ENCODE measurements around the gene NTNG2.

The NTNG2 gene

DNA sequence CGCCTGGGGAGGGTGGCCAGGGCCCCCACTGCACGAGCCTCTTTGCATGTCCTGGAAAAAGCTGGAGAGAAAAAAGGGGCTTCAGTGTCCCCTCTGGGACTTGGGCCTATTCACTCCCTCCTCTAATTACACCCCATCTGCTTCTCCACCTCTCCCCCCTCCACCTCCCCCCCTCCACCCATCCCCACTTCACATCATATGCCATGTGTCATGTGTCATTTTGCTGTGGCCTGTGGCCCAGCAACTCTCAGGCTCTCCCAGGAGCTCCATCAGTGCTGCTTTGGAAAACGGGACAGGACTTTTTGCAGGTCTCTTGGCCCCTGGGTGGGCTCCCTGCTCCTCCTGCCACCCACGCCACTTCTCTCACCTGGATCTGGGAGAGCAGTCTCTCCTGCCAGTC is 68.7 kb downstream of the NTNG2 start:
- no peak overlapping the region for H2BK12ac ChIP-seq (ENCODE audit: low read length)
- peak overlapping the region; percentile 5 for H3K23ac ChIP-seq (ENCODE audit: low read depth, low read length, poor library complexity)
- peaks cover 4% of the 10 kb centered on the region for H3K79me1 ChIP-seq (ENCODE audit: low read depth, low read length)
- WGBS, 2 donors (ENCODE audit: extremely low coverage in 2 of 2, insufficient read length in 2 of 2, insufficient replicate concordance in 1 of 2), result no CpG with 5 or more reads among the region's 4 CpGs
- no peak overlapping the region for H4K91ac ChIP-seq (ENCODE audit: low read depth, low read length, poor library complexity)
- H3K27me3 ChIP-seq (ENCODE audit: control insufficient read depth in 3 of 3, insufficient read depth in 3 of 3, low read depth in 1 of 3, low read length in 3 of 3), result peaks cover 0 to 79% (median 2%) of the 10 kb centered on the region in 3 experiments
- no peak overlapping the region for H2BK15ac ChIP-seq (ENCODE audit: low read length)
- no peak overlapping the region for H3K4me3 ChIP-seq (ENCODE audit: low read length in 2 of 2)
- no peak overlapping the region for H2AFZ ChIP-seq (ENCODE audit: low read length)
- peak overlapping the region; percentile 68 for H3K18ac ChIP-seq (ENCODE audit: low read length)
- H3K9me3 ChIP-seq (replicated peaks in 1 of 2; ENCODE audit: control insufficient read depth in 2 of 2, insufficient read depth in 1 of 2, low read depth in 1 of 2, low read length in 2 of 2), result peaks cover 0 to 2% of the 10 kb centered on the region in 2 donors
- no peaks in the 10 kb centered on the region for H3K36me3 ChIP-seq (replicated peaks in 1 of 2; ENCODE audit: control insufficient read depth in 2 of 2, insufficient read depth in 2 of 2, low read length in 2 of 2)
- H4K8ac ChIP-seq (ENCODE audit: low read depth, low read length), result no peak overlapping the region
- no peak overlapping the region for H3K9ac ChIP-seq (ENCODE audit: low read depth, low read length, poor library complexity)
- peaks cover 0 to 2% of the 10 kb centered on the region in 2 donors for H3K4me1 ChIP-seq (ENCODE audit: control insufficient read depth in 2 of 2, insufficient read depth in 1 of 2, low read depth in 1 of 2, low read length in 2 of 2)
- no peak overlapping the region for H2BK5ac ChIP-seq (ENCODE audit: low read length)
- peak overlapping the region; percentile 74 for H2AK5ac ChIP-seq (ENCODE audit: low read depth, low read length)
- no peak overlapping the region for H3K4me2 ChIP-seq (ENCODE audit: insufficient read depth, low read length, poor library complexity, severe bottlenecking)
- H2BK120ac ChIP-seq (ENCODE audit: low read depth, low read length), result no peak overlapping the region
- H3K4ac ChIP-seq (ENCODE audit: low read length), result peak overlapping the region; percentile 44
- no peak overlapping the region for H3K14ac ChIP-seq (ENCODE audit: low read length)
- no peak for DNase-seq (ENCODE audit: low spot score)
- no peak overlapping the region for H3K27ac ChIP-seq (replicated peaks; ENCODE audit: low read length)

DNA sequence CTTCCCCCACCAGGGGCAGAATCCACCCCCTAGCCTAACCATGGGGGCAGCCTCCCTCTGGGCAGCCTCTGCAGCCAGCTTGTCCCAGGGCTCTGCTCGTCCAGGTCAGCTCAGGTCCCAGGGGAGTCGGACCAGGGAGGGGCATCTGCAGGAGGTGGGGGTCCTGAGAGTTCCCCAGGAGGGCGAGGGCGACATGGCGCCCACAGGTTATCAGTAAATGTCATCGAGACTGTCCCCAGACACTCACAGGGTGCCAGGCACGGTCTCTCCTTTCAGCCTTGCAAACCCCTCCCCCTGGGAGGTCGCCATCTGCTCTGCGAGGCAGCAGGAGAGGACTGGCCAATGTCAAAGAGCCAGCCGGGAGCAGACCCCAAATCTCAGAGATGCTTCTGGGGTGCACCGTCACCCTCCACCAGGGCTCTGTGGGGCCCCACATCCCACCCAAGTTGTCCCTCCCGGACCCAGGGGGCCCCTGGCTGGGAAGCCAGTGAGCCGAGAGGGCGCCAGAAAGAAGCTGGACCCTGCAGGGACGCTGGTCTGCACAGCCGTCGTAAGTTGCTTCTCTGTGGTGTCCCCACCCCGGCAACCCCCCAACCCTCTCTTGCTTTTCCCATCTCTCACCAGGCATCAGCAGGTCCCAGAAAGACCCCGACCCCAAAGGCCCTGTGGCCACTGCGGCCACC is 69.3 kb downstream of the NTNG2 start:
- Histone ChIP-seq H3K14ac (ENCODE audit: low read length) (no peak overlapping the region), H3K36me3 (replicated peaks in 1 of 2; ENCODE audit: control insufficient read depth in 2 of 2, insufficient read depth in 2 of 2, low read length in 2 of 2) (no peaks in the 10 kb centered on the region), H2BK120ac (ENCODE audit: low read depth, low read length) (no peak overlapping the region), H3K4ac (ENCODE audit: low read length) (peak overlapping the region; percentile 44), H3K79me1 (ENCODE audit: low read depth, low read length) (peaks cover 4% of the 10 kb centered on the region), H2AK5ac (ENCODE audit: low read depth, low read length) (peak overlapping the region; percentile 74), H3K4me3 (ENCODE audit: low read length in 2 of 2) (no peak overlapping the region), H3K18ac (ENCODE audit: low read length) (peak overlapping the region; percentile 68), H3K27me3 (ENCODE audit: control insufficient read depth in 3 of 3, insufficient read depth in 3 of 3, low read depth in 1 of 3, low read length in 3 of 3) (peaks cover 0 to 75% (median 2%) of the 10 kb centered on the region in 3 experiments), H3K23ac (ENCODE audit: low read depth, low read length, poor library complexity) (no peak overlapping the region), H2BK12ac (ENCODE audit: low read length) (no peak overlapping the region), H2BK15ac (ENCODE audit: low read length) (no peak overlapping the region), H3K9me3 (replicated peaks in 1 of 2; ENCODE audit: control insufficient read depth in 2 of 2, insufficient read depth in 1 of 2, low read depth in 1 of 2, low read length in 2 of 2) (peaks cover 0 to 2% of the 10 kb centered on the region in 2 donors), H4K91ac (ENCODE audit: low read depth, low read length, poor library complexity) (no peak overlapping the region), H4K8ac (ENCODE audit: low read depth, low read length) (no peak overlapping the region), H3K4me2 (ENCODE audit: insufficient read depth, low read length, poor library complexity, severe bottlenecking) (no peak overlapping the region), H2AFZ (ENCODE audit: low read length) (no peak overlapping the region), H2BK5ac (ENCODE audit: low read length) (no peak overlapping the region), H3K4me1 (ENCODE audit: control insufficient read depth in 2 of 2, insufficient read depth in 1 of 2, low read depth in 1 of 2, low read length in 2 of 2) (peaks cover 0 to 2% of the 10 kb centered on the region in 2 donors), H3K27ac (replicated peaks; ENCODE audit: low read length) (no peak overlapping the region), H3K9ac (ENCODE audit: low read depth, low read length, poor library complexity) (no peak overlapping the region)
- no CpG with 5 or more reads among the region's 20 CpGs for WGBS, 2 donors (ENCODE audit: extremely low coverage in 2 of 2, insufficient read length in 2 of 2, insufficient replicate concordance in 1 of 2)
- DNase-seq (ENCODE audit: low spot score), result no peak

DNA sequence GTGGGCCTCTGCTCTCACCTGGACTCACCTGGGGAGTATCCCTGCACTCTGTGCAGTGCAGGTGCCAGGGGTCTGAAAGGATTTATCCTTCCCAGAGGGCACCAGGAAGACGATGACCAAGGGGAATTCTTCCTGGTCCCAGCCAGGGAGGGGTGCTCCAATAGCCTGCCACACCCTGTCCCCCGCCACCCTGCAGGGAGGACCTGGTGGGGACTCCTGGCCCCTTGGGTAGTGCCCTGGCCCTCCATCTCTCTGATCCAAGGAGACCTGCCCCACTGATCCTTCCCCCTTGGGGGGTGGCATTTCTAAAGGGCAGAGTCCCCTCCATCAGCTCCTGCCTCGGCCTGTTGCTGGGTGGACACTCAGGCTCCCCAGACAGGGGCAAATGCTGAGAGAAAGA is 70.7 kb downstream of the NTNG2 start:
- H2AFZ ChIP-seq (ENCODE audit: low read length), result no peak overlapping the region
- no CpG with 5 or more reads among the region's 3 CpGs for WGBS, 2 donors (ENCODE audit: extremely low coverage in 2 of 2, insufficient read length in 2 of 2, insufficient replicate concordance in 1 of 2)
- H2BK12ac ChIP-seq (ENCODE audit: low read length), result no peak overlapping the region
- peaks cover 0 to 2% of the 10 kb centered on the region in 2 donors for H3K4me1 ChIP-seq (ENCODE audit: control insufficient read depth in 2 of 2, insufficient read depth in 1 of 2, low read depth in 1 of 2, low read length in 2 of 2)
- peaks cover 0 to 72% (median 2%) of the 10 kb centered on the region in 3 experiments for H3K27me3 ChIP-seq (ENCODE audit: control insufficient read depth in 3 of 3, insufficient read depth in 3 of 3, low read depth in 1 of 3, low read length in 3 of 3)
- H3K18ac ChIP-seq (ENCODE audit: low read length), result no peak overlapping the region
- H3K9ac ChIP-seq (ENCODE audit: low read depth, low read length, poor library complexity), result no peak overlapping the region
- peak overlapping the region; percentile 79 for H2BK15ac ChIP-seq (ENCODE audit: low read length)
- H3K23ac ChIP-seq (ENCODE audit: low read depth, low read length, poor library complexity), result no peak overlapping the region
- no peak overlapping the region for H2BK120ac ChIP-seq (ENCODE audit: low read depth, low read length)
- H2AK5ac ChIP-seq (ENCODE audit: low read depth, low read length), result no peak overlapping the region
- no peak overlapping the region for H3K14ac ChIP-seq (ENCODE audit: low read length)
- no peaks in the 10 kb centered on the region for H3K36me3 ChIP-seq (replicated peaks in 1 of 2; ENCODE audit: control insufficient read depth in 2 of 2, insufficient read depth in 2 of 2, low read length in 2 of 2)
- no peak overlapping the region for H3K4me2 ChIP-seq (ENCODE audit: insufficient read depth, low read length, poor library complexity, severe bottlenecking)
- H4K91ac ChIP-seq (ENCODE audit: low read depth, low read length, poor library complexity), result no peak overlapping the region
- no peaks in the 10 kb centered on the region for H3K9me3 ChIP-seq (replicated peaks in 1 of 2; ENCODE audit: control insufficient read depth in 2 of 2, insufficient read depth in 1 of 2, low read depth in 1 of 2, low read length in 2 of 2)
- peaks cover 4% of the 10 kb centered on the region for H3K79me1 ChIP-seq (ENCODE audit: low read depth, low read length)
- H3K4ac ChIP-seq (ENCODE audit: low read length), result no peak overlapping the region
- no peak overlapping the region for H2BK5ac ChIP-seq (ENCODE audit: low read length)
- DNase-seq (ENCODE audit: low spot score), result no peak
- no peak overlapping the region for H3K27ac ChIP-seq (replicated peaks; ENCODE audit: low read length)
- no peak overlapping the region for H3K4me3 ChIP-seq (ENCODE audit: low read length in 2 of 2)
- no peak overlapping the region for H4K8ac ChIP-seq (ENCODE audit: low read depth, low read length)

DNA sequence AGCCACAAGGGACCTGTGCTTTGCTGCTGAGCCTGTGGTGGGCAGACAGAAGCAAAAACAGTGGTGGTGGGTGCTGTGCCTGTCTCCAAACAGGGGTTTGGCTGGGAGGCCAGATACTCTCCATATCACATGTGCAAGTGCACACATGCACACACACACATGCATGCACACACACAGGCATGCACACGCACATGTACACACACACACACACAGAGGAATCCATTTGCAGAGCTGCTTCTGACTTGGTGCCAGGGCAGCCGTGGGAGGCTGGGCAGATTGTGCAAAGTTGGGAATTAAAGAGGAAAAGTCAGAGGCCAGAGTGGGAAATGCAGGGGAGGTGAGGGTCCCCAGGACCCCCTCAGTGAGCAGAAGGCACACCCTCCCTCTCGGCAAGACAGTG is 71.3 kb downstream of the NTNG2 start:
- H2BK12ac ChIP-seq (ENCODE audit: low read length), result no peak overlapping the region
- H3K27me3 ChIP-seq (ENCODE audit: control insufficient read depth in 3 of 3, insufficient read depth in 3 of 3, low read depth in 1 of 3, low read length in 3 of 3), result peaks cover 0 to 71% (median 2%) of the 10 kb centered on the region in 3 experiments
- H2BK120ac ChIP-seq (ENCODE audit: low read depth, low read length), result no peak overlapping the region
- H3K27ac ChIP-seq (replicated peaks; ENCODE audit: low read length), result no peak overlapping the region
- no peak overlapping the region for H2BK5ac ChIP-seq (ENCODE audit: low read length)
- H3K9me3 ChIP-seq (replicated peaks in 1 of 2; ENCODE audit: control insufficient read depth in 2 of 2, insufficient read depth in 1 of 2, low read depth in 1 of 2, low read length in 2 of 2), result no peaks in the 10 kb centered on the region
- peaks cover 0 to 2% of the 10 kb centered on the region in 2 donors for H3K4me1 ChIP-seq (ENCODE audit: control insufficient read depth in 2 of 2, insufficient read depth in 1 of 2, low read depth in 1 of 2, low read length in 2 of 2)
- H2BK15ac ChIP-seq (ENCODE audit: low read length), result no peak overlapping the region
- H2AFZ ChIP-seq (ENCODE audit: low read length), result no peak overlapping the region
- peak overlapping the region; percentile 36 for H3K18ac ChIP-seq (ENCODE audit: low read length)
- no peak for DNase-seq (ENCODE audit: low spot score)
- H3K23ac ChIP-seq (ENCODE audit: low read depth, low read length, poor library complexity), result no peak overlapping the region
- H3K36me3 ChIP-seq (replicated peaks in 1 of 2; ENCODE audit: control insufficient read depth in 2 of 2, insufficient read depth in 2 of 2, low read length in 2 of 2), result no peaks in the 10 kb centered on the region
- no peak overlapping the region for H3K9ac ChIP-seq (ENCODE audit: low read depth, low read length, poor library complexity)
- H3K79me1 ChIP-seq (ENCODE audit: low read depth, low read length), result peaks cover 4% of the 10 kb centered on the region
- H4K8ac ChIP-seq (ENCODE audit: low read depth, low read length), result no peak overlapping the region
- no peak overlapping the region for H3K4ac ChIP-seq (ENCODE audit: low read length)
- no peak overlapping the region for H4K91ac ChIP-seq (ENCODE audit: low read depth, low read length, poor library complexity)
- no peak overlapping the region for H3K14ac ChIP-seq (ENCODE audit: low read length)
- H3K4me3 ChIP-seq (ENCODE audit: low read length in 2 of 2), result no peak overlapping the region
- no peak overlapping the region for H2AK5ac ChIP-seq (ENCODE audit: low read depth, low read length)
- no CpG with 5 or more reads among the region's 3 CpGs for WGBS, 2 donors (ENCODE audit: extremely low coverage in 2 of 2, insufficient read length in 2 of 2, insufficient replicate concordance in 1 of 2)
- no peak overlapping the region for H3K4me2 ChIP-seq (ENCODE audit: insufficient read depth, low read length, poor library complexity, severe bottlenecking)
